Panc1 (cell line): Measurements from ENCODE around the gene MSH2. TPM values are rescaled to one million over a fixed set of nuclear protein-coding genes. Genes with fewer than 3 reads are reported as not detected.
"Not testable (repeated sequence)": the region's sequence is repeated elsewhere in the genome, so short reads cannot be mapped to it uniquely, and the experiment has no call there.

Experiments used
- ATAC-seq: fragments of 200-7000 bp; cut with Tn5 transposase; 2 replicates; pipeline ENCODE4 v1.9.1; 2020; ENCODE audit warnings: mild to moderate bottlenecking, moderate library complexity
- BruUV-seq: library from RNA; stranded (reverse); fragments of 400-500 nt; replicated peaks from 2 replicates; lab custom pipeline; 2021; lab: Mats Ljungman, UMichigan
- CTCF ChIA-PET: fragments of 300-600 bp; sonication (Branson Sonifier 250); formaldehyde crosslinking; loops from one replicate; lab custom pipeline; 2022; ENCODE audit warnings: antibody characterized with exemption; lab: Charles Lee
- POLR2A ChIA-PET: fragments of 300-600 bp; sonication (Branson Sonifier 250); formaldehyde crosslinking; loops from one replicate; lab custom pipeline; 2022; ENCODE audit warnings: antibody characterized with exemption; lab: Charles Lee
- DNase-seq: peaks from one replicate; pipeline ENCODE4 v3.0.0-alpha.2; 2010; ENCODE audit warnings: low read depth, low spot score
- H3K27ac ChIP-seq: 2 replicates; pipeline ENCODE4 v1.5.1; 2011; ENCODE audit warnings: mild to moderate bottlenecking, low read length, inconsistent platforms
- H3K27me3 ChIP-seq: fragments of 200-500 bp; sonication (Bioruptor generic); 2 replicates; pipeline ENCODE4 v1.6.0; 2014; ENCODE audit warnings: low read length, inconsistent platforms; ENCODE audit not compliant: control insufficient read depth, insufficient read depth
- H3K36me3 ChIP-seq: fragments of 200-500 bp; sonication (Bioruptor generic); 2 replicates; pipeline ENCODE4 v1.5.1; 2014; ENCODE audit warnings: inconsistent platforms, mild to moderate bottlenecking, low read length, moderate library complexity; ENCODE audit not compliant: control insufficient read depth, insufficient read depth
- H3K4me1 ChIP-seq: 2 replicates; pipeline ENCODE4 v1.5.1; 2011; ENCODE audit warnings: inconsistent platforms, mild to moderate bottlenecking, low read length, moderate library complexity; ENCODE audit not compliant: control insufficient read depth, insufficient read depth
- H3K4me3 ChIP-seq, 2 experiments: 2 replicates each; pipeline ENCODE4 v1.5.1; 2011 to 2012; ENCODE audit warnings: low read depth in 2 of 2, low read length in 2 of 2, mild to moderate bottlenecking in 2 of 2, inconsistent platforms in 1 of 2, moderate library complexity in 1 of 2
- H3K9me3 ChIP-seq: fragments of 200-500 bp; sonication (Bioruptor generic); 2 replicates; pipeline ENCODE4 v1.5.1; 2014; ENCODE audit warnings: low read depth, mild to moderate bottlenecking, inconsistent platforms, low read length, moderate library complexity; ENCODE audit not compliant: control insufficient read depth, insufficient read depth
- CTCF ChIP-seq: fragments of 450-650 bp; IDR thresholded peaks from 2 replicates; pipeline ENCODE4 v1.5.1; 2017; ENCODE audit warnings: mild to moderate bottlenecking
- POLR2AphosphoS5 ChIP-seq: IDR thresholded peaks from 2 replicates; pipeline ENCODE4 v1.6.1; 2012; ENCODE audit warnings: mild to moderate bottlenecking, low read depth, low read length, moderate library complexity
- REST ChIP-seq, 2 experiments: IDR thresholded peaks; 2 replicates each; pipeline ENCODE4 v1.6.1; 2011 to 2012; ENCODE audit warnings: low read depth in 2 of 2, control low read depth in 1 of 2, low read length in 1 of 2, mild to moderate bottlenecking in 1 of 2, moderate library complexity in 1 of 2; ENCODE audit not compliant: insufficient read depth in 1 of 2
- SIN3A ChIP-seq: IDR thresholded peaks from 2 replicates; pipeline ENCODE4 v1.6.1; 2012; ENCODE audit warnings: low read depth, mild to moderate bottlenecking, low read length, moderate library complexity, borderline replicate concordance; ENCODE audit not compliant: insufficient read depth
- TCF7L2 ChIP-seq: IDR thresholded peaks from 2 replicates; pipeline ENCODE4 v1.6.1; 2011; ENCODE audit warnings: mild to moderate bottlenecking, low read depth, low read length, inconsistent platforms
- in situ Hi-C: cut with HindIII; loops from 2 replicates; pipeline ENCODE4 v1.10.0; 2016; ENCODE audit warnings: low sequenced_read_pairs, low pct_unique_long_range_greater_than_20kb
- intact Hi-C: fragments of 100-400 bp; cut with micrococcal nuclease; formaldehyde crosslinking; loops from one replicate; pipeline ENCODE4 v1.10.0; 2022; ENCODE audit not compliant: unreplicated experiment
- total RNA-seq: library from RNA; stranded (reverse); gene quantifications from one replicate; pipeline ENCODE4 v1.2.1, GENCODE V29; 2021; ENCODE audit not compliant: unreplicated experiment

MSH2 gene
- total RNA-seq, 1 experiment from 2014 or later = 72.2 TPM

GRCh38 chr2:47414682-47415458 lies 11.9 kb downstream of the MSH2 start:
- no peak overlapping the region for H3K4me3 ChIP-seq
- H3K9me3 ChIP-seq = no peaks in the 10 kb centered on the region
- TF ChIP-seq SIN3A (no peak), TCF7L2 (no peak), REST (IDR thresholded peaks at IDR 0.05; ENCODE audit: insufficient read depth in 1 of 2, low read depth in 2 of 2, low read length in 1 of 2) (no peak), CTCF (no peak), POLR2AphosphoS5 (no peak)
- POLR2A ChIA-PET = no interaction called here
- H3K27me3 ChIP-seq = no peaks in the 10 kb centered on the region
- intact Hi-C loops (no loop called here), in situ Hi-C loops (no loop called here)
- DNase-seq (no peak), ATAC-seq (no peak; the same call in 1 of the 2 replicates)
- CTCF ChIA-PET = interaction anchor here (0.6 kb wide), 1 partner anchor 9 kb away, joined by 4 read pairs; no protein-coding TSS in a partner anchor
- H3K36me3 ChIP-seq = peaks cover 11% of the 10 kb centered on the region
- H3K4me1 ChIP-seq = no peaks in the 10 kb centered on the region
- H3K27ac ChIP-seq = no peak overlapping the region
- no TSS peak for BruUV-seq

- ChIA-PET POLR2A (no interaction called here), CTCF (no interaction called here)
- no peaks in the 10 kb centered on the region for H3K9me3 ChIP-seq
- peaks cover 8% of the 10 kb centered on the region for H3K4me1 ChIP-seq
- in situ Hi-C loops (no loop called here), intact Hi-C loops (no loop called here)
- no peak for TF ChIP-seq SIN3A
- no peak for TF ChIP-seq POLR2AphosphoS5
- no peak for TF ChIP-seq REST (IDR thresholded peaks at IDR 0.05; ENCODE audit: insufficient read depth in 1 of 2, low read depth in 2 of 2, low read length in 1 of 2)
- no peak for TF ChIP-seq CTCF
- no peak for TF ChIP-seq TCF7L2
- no peak overlapping the region for H3K27ac ChIP-seq
- H3K36me3 ChIP-seq = peaks cover 10% of the 10 kb centered on the region
- BruUV-seq = no TSS peak
- no peak for ATAC-seq
- no peaks in the 10 kb centered on the region for H3K27me3 ChIP-seq
- DNase-seq = no peak
- no peak overlapping the region for H3K4me3 ChIP-seq
These were observed 17.3 kb downstream of the MSH2 start for GRCh38 chr2:47420214-47420613.

- H3K27ac ChIP-seq, POLR2A ChIA-PET, H3K4me1 ChIP-seq, BruUV-seq, H3K4me3 ChIP-seq, in situ Hi-C loops, intact Hi-C loops, H3K9me3 ChIP-seq, H3K27me3 ChIP-seq, DNase-seq, ATAC-seq, CTCF ChIA-PET: not testable (repeated sequence)
- peaks cover 14% of the 10 kb centered on the region for H3K36me3 ChIP-seq
These were observed 17.7 kb downstream of the MSH2 start for GRCh38 chr2:47420683-47421082.
